OCI-LY7 (cell line): ENCODE data around the gene SYCP3. TPM values are rescaled to one million over a fixed set of nuclear protein-coding genes. Genes with fewer than 3 reads are reported as not detected.
A peak's percentile ranks its signal among the peaks of the same experiment; 100 is the strongest.

Source experiments
- BruUV-seq: library from RNA; stranded (reverse); fragments of 400-500 nt; replicated peaks from 2 replicates; lab custom pipeline; 2021; lab: Mats Ljungman, UMichigan
- CTCF ChIA-PET: fragments of 300-600 bp; sonication (Branson Sonifier 250); formaldehyde crosslinking; loops from one replicate; lab custom pipeline; 2022; ENCODE audit warnings: antibody characterized with exemption; ENCODE audit not compliant: unreplicated experiment; lab: Charles Lee
- POLR2A ChIA-PET: fragments of 300-600 bp; sonication (Branson Sonifier 250); formaldehyde crosslinking; loops from one replicate; lab custom pipeline; 2022; ENCODE audit warnings: antibody characterized with exemption; lab: Charles Lee
- DNase-seq: peaks from one replicate; pipeline ENCODE4 v3.0.0-alpha.2; 2015; ENCODE audit warnings: low spot score
- H2AFZ ChIP-seq: fragments of 200-600 bp; sonication (generic), shearing (Covaris generic); 2 replicates; pipeline ENCODE4 v1.6.1; 2014; ENCODE audit warnings: mild to moderate bottlenecking, antibody characterized with exemption, low read length, moderate library complexity
- H3K27ac ChIP-seq: fragments of 200-600 bp; sonication (generic); 2 replicates; pipeline ENCODE4 v1.5.1; 2014; ENCODE audit warnings: mixed run types, low read depth, mild to moderate bottlenecking, moderate library complexity, low read length, inconsistent platforms; ENCODE audit not compliant: poor library complexity, severe bottlenecking
- H3K36me3 ChIP-seq: fragments of 200-600 bp; sonication (generic); 2 replicates; pipeline ENCODE4 v1.6.1; 2014; ENCODE audit warnings: mild to moderate bottlenecking, antibody characterized with exemption, low read length, moderate library complexity, mixed read lengths; ENCODE audit not compliant: insufficient read depth
- H3K4me1 ChIP-seq: fragments of 200-600 bp; sonication (generic); 2 replicates; pipeline ENCODE4 v1.5.1; 2014; ENCODE audit warnings: mild to moderate bottlenecking, low read length; ENCODE audit not compliant: insufficient read depth, poor library complexity, severe bottlenecking
- H3K4me2 ChIP-seq: fragments of 200-600 bp; sonication (generic); 2 replicates; pipeline ENCODE4 v1.6.1; 2014; ENCODE audit warnings: mild to moderate bottlenecking, low read length
- H3K4me3 ChIP-seq: fragments of 200-600 bp; sonication (generic); 2 replicates; pipeline ENCODE4 v1.5.1; 2014; ENCODE audit warnings: mild to moderate bottlenecking, low read depth, low read length; ENCODE audit not compliant: poor library complexity, severe bottlenecking
- H3K79me2 ChIP-seq: fragments of 200-600 bp; sonication (generic); 2 replicates; pipeline ENCODE4 v1.6.1; 2016; ENCODE audit warnings: low read depth, mild to moderate bottlenecking, low read length, moderate library complexity, mixed read lengths; ENCODE audit not compliant: insufficient read depth
- H3K9me2 ChIP-seq: fragments of 200-600 bp; sonication (generic); 2 replicates; pipeline ENCODE4 v1.6.1; 2016; ENCODE audit warnings: mild to moderate bottlenecking, low read length, mixed read lengths; ENCODE audit not compliant: insufficient read depth
- H3K9me3 ChIP-seq: fragments of 200-600 bp; sonication (generic); 2 replicates; pipeline ENCODE4 v1.6.1; 2014; ENCODE audit warnings: mild to moderate bottlenecking, mixed run types, low read length, mixed read lengths
- H4K20me1 ChIP-seq: fragments of 200-600 bp; sonication (generic); 2 replicates; pipeline ENCODE4 v1.6.1; 2014; ENCODE audit warnings: mild to moderate bottlenecking, antibody characterized with exemption, low read length, moderate library complexity, mixed read lengths; ENCODE audit not compliant: insufficient read depth
- CTCF ChIP-seq: fragments of 200-600 bp; sonication (generic); conservative IDR thresholded peaks from 2 replicates; pipeline ENCODE4 v1.5.1; 2014; ENCODE audit warnings: mild to moderate bottlenecking, antibody characterized with exemption, low read length, moderate library complexity, mixed read lengths
- EZH2phosphoT487 ChIP-seq: fragments of 200-600 bp; sonication (generic); IDR thresholded peaks from 2 replicates; pipeline ENCODE4 v1.6.1; 2018; ENCODE audit warnings: low read depth, borderline replicate concordance, mild to moderate bottlenecking, mixed run types, antibody characterized with exemption, low read length, moderate library complexity, mixed read lengths
- intact Hi-C: fragments of 100-400 bp; cut with micrococcal nuclease; formaldehyde crosslinking; loops from one replicate; pipeline ENCODE4 v1.10.0; 2022; ENCODE audit not compliant: unreplicated experiment
- total RNA-seq, 2 experiments: library from RNA; depleted of rRNA in 1 of 2; stranded (reverse); fragments of >200 nt in 1 of 2; shearing (Covaris generic) in 1 of 2; gene quantifications; 2 replicates each; pipeline ENCODE4 v1.2.3, GENCODE V29; 2014 to 2022

SYCP3 gene
- total RNA-seq, 2 experiments from 2014 or later, result 0.13 to 0.36 TPM

DNA sequence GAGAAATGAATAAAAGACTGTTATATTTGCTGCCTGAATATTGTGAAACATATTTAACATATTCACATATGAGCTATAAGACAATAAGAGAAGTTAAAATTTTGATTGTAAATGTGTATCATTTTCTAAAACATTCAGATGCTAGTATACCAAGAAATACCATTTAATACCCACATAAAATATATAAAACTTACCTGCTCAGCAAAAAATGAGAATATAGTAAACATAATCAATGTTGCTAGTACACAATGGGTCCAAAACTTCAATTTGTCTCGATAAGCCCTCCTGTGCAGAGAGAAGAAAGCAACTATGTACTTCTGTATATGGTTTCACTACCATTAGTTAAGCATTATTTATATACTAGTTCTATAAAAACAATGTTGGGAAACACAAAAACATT lies 9.6 kb upstream of the SYCP3 start:
- no peak for DNase-seq
- Histone ChIP-seq H3K4me3 (no peak overlapping the region), H4K20me1 (no peaks in the 10 kb centered on the region), H3K9me3 (no peaks in the 10 kb centered on the region), H3K27ac (no peak overlapping the region), H2AFZ (no peak overlapping the region), H3K4me2 (no peak overlapping the region), H3K9me2 (no peaks in the 10 kb centered on the region), H3K4me1 (peaks cover 40% of the 10 kb centered on the region), H3K79me2 (no peaks in the 10 kb centered on the region), H3K36me3 (peaks cover 93% of the 10 kb centered on the region)
- CTCF ChIA-PET, result no interaction called here
- POLR2A ChIA-PET, result interaction anchor here (0.6 to 0.7 kb wide), 2 partner anchors 11 to 1646 kb away, joined by 3 read pairs; no protein-coding TSS in a partner anchor
- TF ChIP-seq EZH2phosphoT487 (no peak), CTCF (no peak)
- no TSS peak for BruUV-seq
- intact Hi-C loops, result loop anchor here (10.0 kb wide), 1 partner anchor 186 kb away; no protein-coding TSS in a partner anchor

DNA sequence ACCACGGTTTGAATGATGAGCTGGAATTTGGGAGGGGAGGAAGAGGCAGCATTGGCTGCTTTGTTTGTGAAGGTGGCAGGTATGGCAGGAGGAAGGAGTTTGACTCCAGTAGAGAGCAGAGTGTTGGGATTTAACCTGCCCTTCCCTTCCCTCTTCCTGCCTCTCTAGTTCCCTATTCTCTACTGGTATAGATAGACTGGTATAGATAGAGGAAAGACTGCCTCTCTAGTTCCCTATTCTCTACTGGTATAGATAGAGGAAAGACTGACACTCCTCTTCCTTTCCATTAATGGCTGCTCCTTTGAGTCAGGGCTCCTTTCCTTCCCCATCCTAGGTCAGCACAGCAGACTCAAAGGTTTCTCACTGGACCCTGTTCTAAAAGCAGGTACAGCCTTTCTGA lies 8.4 kb upstream of the SYCP3 start:
- Histone ChIP-seq H3K4me1 (peaks cover 51% of the 10 kb centered on the region), H3K9me2 (no peaks in the 10 kb centered on the region), H3K9me3 (no peaks in the 10 kb centered on the region), H3K79me2 (no peaks in the 10 kb centered on the region), H3K36me3 (peaks cover 81% of the 10 kb centered on the region), H4K20me1 (no peaks in the 10 kb centered on the region), H2AFZ (no peak overlapping the region), H3K27ac (no peak overlapping the region), H3K4me3 (no peak overlapping the region), H3K4me2 (no peak overlapping the region)
- DNase-seq, result no peak
- BruUV-seq, result no TSS peak
- CTCF ChIA-PET, result no interaction called here
- POLR2A ChIA-PET, result interaction anchor here (1.1 to 2.2 kb wide), 5 partner anchors 8 to 64 kb away, joined by 3 to 11 read pairs (median 6); no protein-coding TSS in a partner anchor
- TF ChIP-seq EZH2phosphoT487, result no peak
- TF ChIP-seq CTCF, result no peak
- intact Hi-C loops, result loop anchor here (10.0 kb wide), 1 partner anchor 187 kb away; no protein-coding TSS in a partner anchor

DNA sequence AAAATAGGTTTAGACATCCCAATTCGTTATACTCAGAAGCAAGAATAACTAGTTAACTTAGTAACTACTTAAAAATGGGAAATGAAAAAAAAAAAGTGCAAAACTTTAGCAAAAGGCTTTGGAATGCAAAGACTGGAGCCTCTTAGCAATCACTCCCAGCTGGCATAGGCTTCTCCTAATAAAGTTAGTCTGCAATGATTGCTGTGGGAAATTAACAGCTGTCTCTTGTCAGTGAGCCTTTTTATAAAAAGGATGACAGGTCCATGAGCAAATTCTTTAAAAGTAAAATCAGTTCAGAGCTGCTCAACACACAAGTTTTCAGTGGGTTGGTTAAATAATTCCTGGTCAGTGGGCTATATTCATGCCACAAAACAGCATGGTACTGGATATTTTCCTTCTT lies 7.4 kb upstream of the SYCP3 start:
- Histone ChIP-seq H3K9me3 (no peaks in the 10 kb centered on the region), H3K79me2 (no peaks in the 10 kb centered on the region), H3K4me3 (no peak overlapping the region), H4K20me1 (no peaks in the 10 kb centered on the region), H3K4me2 (peak overlapping the region; percentile 67; the same call in 1 of the 2 replicates), H3K4me1 (peaks cover 61% of the 10 kb centered on the region), H3K36me3 (peaks cover 79% of the 10 kb centered on the region), H3K9me2 (no peaks in the 10 kb centered on the region), H3K27ac (no peak overlapping the region), H2AFZ (no peak overlapping the region)
- POLR2A ChIA-PET, result interaction anchor here (0.5 to 2.2 kb wide), 16 partner anchors 9 to 1477 kb away, joined by 3 to 11 read pairs (median 5); partner anchors contain the start of gene ARL1
- CTCF ChIA-PET, result interaction anchor here (1.7 kb wide), 1 partner anchor 26 kb away, joined by 6 read pairs; no protein-coding TSS in a partner anchor
- TF ChIP-seq CTCF (no peak), EZH2phosphoT487 (no peak)
- DNase-seq, result no peak
- no TSS peak for BruUV-seq
- intact Hi-C loops, result loop anchor here (10.0 kb wide), 1 partner anchor 188 kb away; no protein-coding TSS in a partner anchor
